GM18868 (cell line): ENCODE data around the gene ALDH16A1.
"Not testable (repeated sequence)": the region's sequence is repeated elsewhere in the genome, so short reads cannot be mapped to it uniquely, and the experiment has no call there.

Experiments used
- ATAC-seq: cut with Tn5 transposase; IDR thresholded peaks from one replicate; pipeline ENCODE4 v1.9.1; 2021; ENCODE audit warnings: mild to moderate bottlenecking, moderate library complexity; ENCODE audit not compliant: unreplicated experiment

ALDH16A1 gene

GRCh38 chr19:49461656-49462055 lies 8.6 kb downstream of the ALDH16A1 start:
- ATAC-seq, result no peak

- no peak for ATAC-seq
These were observed 9.5 kb downstream of the ALDH16A1 start for GRCh38 chr19:49462492-49462891.

GRCh38 chr19:49463960-49464740 lies 11.1 kb downstream of the ALDH16A1 start:
- ATAC-seq, result no peak

DNA sequence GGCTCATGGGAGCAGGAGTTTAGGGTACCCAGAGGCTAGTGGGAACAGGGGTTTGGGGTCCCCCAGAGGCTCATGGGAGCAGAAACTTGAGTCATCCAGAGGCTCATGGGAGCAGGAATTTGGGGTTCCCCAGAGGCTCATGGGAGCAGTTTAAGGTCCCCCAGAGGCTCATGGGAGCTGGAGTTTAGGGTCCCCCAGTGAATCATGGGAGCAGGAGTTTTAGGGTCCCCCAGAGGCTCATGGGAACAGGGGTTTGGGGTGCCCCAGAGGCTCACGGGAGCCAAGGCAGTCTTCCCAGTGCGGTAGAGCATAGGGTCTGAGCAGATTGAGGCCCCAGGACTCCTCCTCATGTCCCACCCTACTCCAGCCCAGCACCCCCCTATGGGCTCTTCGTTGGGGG lies 12.3 kb downstream of the ALDH16A1 start:
- ATAC-seq, result no peak

GRCh38 chr19:49468199-49468598 lies 15.2 kb downstream of the ALDH16A1 start:
- ATAC-seq, result no peak

DNA sequence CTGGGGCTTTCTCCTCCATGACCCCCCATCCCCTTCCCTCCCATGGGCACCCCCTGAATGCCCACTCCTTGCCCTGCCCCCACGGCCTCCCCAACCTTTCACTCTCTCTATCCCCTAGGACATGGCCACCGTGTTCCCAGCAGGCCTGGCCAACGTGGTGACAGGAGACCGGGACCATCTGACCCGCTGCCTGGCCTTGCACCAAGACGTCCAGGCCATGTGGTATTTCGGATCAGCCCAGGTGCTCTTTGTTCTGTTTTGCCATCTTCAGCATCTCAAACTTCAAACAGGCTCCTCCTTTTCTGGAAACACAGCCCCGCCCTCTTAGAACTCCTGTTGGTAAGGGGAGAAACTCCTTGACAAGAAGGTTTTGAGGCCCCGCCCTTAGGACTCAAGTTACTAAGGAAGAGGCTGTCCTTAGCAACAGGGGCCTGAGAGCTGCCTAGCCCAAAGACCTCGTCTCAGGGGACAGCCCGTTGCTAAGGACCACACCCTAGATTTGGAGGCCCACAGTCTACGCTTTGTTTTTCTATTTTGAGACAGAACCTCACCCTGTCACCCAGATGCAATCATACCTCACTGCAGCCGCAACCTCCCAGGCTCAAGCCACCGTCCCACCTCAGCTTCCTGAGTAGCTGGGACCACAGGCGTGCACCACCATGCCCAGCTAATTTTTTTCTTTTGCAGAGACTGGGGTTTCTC lies 15.9 kb downstream of the ALDH16A1 start:
- ATAC-seq, result peak; percentile 57

DNA sequence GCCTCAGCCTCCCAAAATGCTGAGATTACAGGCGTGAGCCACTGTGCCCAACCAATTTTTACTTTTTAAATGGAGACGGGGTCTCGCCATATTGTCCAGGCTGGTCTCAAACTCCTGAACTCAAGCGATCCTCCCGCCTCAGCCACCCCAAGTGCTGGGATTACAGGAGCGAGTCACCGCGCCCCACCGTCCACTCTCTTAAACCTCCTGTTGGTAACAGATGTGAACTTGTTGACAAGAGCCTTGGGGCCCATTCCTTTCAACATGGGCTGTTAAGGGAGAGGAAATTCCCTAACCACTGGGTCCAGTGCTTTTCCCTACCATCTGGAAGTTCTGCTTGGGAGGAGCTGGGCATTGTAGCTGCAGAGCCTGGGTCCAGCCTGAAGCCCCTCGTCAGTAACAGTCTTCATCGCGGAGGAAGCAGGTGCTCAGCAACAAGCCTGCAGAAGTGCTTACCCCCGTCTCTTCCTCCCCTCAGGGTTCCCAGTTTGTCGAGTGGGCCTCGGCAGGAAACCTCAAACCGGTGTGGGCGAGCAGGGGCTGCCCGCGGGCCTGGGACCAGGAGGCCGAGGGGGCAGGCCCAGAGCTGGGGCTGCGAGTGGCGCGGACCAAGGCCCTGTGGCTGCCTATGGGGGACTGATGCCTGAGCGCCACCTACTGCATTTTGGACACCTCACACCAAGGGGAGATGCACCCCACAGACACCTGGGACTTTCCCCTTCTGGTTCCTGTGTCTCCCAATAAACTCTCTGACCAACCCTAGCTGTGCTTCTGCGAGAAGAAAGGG lies 17.0 kb downstream of the ALDH16A1 start:
- ATAC-seq, result peak; percentile 48

DNA sequence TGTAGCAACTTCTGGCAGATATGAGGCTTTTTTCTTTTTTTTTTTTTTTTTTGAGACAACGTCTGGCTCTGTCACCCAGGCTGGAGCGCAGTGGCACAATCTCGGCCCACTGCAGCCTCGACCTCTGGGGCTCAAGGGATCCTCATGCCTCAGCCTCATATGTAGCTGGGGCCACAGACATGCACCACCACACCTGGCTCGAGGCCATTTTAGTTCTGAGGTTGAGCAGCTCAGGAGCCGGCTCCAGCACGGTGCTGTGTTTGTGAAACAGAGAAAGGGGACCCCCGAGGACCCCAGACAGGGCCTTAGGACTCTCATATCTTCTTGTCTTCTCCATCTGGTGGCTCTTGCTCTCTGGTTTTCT lies 17.6 kb downstream of the ALDH16A1 start:
- no peak for ATAC-seq

DNA sequence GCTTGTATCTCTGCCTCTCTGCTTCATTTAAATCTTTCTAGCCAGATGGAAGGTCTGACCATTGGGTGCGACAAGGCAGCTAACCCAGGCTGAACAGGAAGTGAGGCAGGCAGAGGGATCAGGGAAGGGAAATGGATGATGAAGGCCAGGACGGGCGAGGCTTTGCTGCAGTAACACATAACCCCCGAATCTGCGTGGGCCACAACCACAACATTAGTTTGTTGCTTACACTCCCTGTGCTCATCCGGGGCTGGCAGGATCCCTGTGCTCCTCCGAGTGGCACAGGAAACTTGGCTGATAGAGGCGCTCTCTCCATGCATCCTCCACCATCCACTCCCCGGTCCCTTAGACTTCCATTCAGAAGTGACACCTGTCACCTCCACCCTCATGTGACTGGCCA lies 19.9 kb downstream of the ALDH16A1 start:
- no peak for ATAC-seq

DNA sequence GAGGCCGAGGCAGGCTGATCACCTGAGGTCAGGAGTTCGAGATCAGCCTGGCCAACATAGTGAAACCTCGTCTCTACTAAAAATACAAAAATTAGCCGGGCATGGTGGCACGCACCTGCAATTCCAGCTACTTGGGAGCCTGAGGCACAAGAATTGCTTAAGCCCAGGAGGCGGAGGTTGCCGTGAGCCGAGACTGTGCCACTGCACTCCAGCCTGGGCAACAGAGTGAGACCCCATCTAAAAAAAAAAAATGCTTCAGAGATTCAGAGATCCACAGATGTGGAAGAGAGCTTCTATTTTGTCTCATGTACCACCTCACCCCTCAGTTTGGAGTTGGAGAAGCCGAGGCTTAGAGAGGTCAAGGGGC lies 20.5 kb downstream of the ALDH16A1 start:
- ATAC-seq, result not testable (repeated sequence)

DNA sequence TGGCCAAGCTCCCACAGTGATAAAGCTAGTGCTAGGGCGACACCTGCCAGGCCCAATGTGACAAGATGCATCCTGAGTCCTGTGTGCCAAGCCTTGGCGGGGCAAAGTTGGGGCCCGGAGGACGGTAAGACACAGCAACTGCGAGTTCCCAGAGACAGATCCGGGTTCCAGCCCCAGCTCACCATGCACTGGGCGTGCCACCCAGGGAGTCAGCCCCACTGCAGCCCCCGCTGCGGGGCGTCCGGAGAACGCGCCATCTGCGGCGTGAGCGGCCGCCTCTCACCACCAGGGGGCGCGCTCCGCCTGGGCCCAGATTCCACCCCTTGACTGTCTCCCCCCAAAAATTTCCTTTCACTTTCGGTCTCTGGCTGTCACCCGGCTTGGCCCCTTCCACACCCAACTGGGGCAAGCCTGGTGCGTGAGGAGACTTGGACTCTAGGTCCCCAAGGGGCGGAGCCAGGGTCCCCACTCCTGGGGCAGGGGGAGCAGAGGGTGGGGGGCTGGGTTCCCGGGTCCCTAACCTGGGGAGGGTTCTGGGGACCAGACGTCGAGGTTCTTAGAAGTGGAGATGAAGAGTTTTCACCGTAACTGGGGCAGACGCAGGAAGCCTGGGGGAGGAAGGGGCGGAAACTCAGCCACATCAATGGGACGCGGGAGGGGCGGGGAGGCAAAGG lies 21.0 kb downstream of the ALDH16A1 start, which contains the start of gene FLT3LG:
Gene FLT3LG, plus strand, starts transcription at position 348 of the 674 bp plus-strand sequence. CDS start 425 bp downstream, outside the sequence.
- peak; percentile 59 for ATAC-seq

- no peak for ATAC-seq
These were observed 21.5 kb downstream of the ALDH16A1 start for GRCh38 chr19:49474542-49474924.

DNA sequence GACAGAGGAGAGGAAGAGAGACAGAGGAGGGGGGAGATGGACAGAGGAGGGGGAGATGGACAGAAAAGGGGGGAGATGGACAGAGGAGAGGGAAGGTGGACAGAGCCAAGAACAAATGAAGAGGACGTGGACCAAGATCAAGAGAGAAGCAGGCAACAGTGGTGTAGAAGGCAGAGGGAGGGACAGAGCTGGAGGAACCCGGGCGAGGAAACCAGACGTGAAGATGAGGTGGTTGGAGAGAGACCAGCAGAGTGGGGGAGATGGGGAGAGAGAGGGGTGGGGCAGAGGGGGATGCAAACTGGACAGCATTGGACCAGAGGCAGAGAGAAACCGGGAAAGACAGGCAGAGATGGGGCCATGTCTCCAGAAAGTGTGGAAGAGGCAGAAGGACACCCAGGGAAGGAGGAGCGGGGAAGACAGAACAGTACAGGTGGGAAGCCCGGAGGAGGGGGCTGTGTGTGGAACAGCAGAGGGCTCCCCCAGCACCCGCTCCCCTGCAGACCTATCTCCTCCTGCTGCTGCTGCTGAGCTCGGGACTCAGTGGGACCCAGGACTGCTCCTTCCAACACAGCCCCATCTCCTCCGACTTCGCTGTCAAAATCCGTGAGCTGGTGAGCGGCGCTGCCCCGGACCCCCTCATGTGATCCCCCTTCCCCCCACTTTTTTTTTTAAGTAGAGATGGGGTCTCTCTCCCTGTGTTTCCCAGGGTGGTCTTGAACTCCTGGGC lies 22.3 kb downstream of the ALDH16A1 start:
- ATAC-seq, result no peak

DNA sequence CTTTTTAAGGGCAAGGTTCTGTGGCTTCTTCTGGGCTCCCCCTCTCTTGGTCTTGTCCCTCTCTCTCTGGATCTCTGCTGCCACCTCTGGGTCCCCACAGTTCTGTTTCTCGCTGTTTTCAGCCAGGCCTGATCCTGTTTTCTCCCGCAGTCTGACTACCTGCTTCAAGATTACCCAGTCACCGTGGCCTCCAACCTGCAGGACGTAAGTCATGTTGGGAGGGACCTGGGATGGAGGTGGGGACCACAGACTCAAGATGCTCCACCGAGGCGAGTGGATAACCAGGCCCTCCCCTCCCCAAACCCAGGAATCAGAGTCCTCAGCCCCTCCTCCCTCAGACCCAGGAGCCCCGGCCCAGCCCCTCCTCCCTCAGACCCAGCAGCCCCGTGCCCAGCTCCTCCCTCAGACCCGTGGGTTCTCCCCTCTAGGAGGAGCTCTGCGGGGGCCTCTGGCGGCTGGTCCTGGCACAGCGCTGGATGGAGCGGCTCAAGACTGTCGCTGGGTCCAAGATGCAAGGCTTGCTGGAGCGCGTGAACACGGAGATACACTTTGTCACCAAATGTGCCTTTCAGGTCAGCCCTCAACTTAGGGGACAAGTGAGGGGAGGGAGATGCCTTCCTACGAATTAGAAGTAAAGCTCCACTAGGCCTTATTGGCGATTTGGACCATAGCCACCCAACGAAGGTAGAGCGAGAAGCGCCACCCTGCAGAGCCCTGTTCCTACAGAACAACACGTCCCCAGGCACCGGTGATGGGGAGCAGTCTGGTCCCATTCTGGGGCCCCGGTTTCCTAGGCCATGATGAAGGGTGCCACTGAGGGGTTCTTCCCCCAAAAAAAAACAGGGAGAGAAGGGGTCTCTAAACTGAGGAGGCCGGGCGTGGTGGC lies 23.2 kb downstream of the ALDH16A1 start:
- no peak for ATAC-seq

DNA sequence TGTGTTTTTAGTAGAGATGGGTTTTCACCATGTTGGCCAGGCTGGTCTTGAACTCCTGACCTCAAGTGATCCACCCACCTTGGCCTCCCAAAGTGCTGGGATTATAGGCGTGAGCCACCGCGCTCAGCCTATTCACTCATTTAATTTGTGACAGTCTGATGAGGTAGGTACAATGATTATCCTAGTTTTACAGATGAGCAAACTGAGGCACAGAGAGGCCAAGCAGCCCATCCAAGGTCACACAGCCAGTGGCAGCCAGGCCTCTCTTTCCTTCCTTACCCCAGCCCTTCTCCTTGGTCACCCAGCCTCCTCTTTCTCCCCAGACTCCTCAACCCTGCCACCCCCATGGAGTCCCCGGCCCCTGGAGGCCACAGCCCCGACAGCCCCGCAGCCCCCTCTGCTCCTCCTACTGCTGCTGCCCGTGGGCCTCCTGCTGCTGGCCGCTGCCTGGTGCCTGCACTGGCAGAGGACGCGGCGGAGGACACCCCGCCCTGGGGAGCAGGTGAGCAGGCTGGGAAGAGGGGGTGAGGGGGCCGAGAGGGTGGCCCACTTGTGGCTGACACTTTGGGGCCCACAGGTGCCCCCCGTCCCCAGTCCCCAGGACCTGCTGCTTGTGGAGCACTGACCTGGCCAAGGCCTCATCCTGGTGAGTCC lies 27.1 kb downstream of the ALDH16A1 start:
- ATAC-seq, result no peak

- no peak for ATAC-seq
These were observed 28.1 kb downstream of the ALDH16A1 start for GRCh38 chr19:49481020-49481683.

- ATAC-seq, result no peak
These were observed 33.2 kb downstream of the ALDH16A1 start for GRCh38 chr19:49486232-49486631.

DNA sequence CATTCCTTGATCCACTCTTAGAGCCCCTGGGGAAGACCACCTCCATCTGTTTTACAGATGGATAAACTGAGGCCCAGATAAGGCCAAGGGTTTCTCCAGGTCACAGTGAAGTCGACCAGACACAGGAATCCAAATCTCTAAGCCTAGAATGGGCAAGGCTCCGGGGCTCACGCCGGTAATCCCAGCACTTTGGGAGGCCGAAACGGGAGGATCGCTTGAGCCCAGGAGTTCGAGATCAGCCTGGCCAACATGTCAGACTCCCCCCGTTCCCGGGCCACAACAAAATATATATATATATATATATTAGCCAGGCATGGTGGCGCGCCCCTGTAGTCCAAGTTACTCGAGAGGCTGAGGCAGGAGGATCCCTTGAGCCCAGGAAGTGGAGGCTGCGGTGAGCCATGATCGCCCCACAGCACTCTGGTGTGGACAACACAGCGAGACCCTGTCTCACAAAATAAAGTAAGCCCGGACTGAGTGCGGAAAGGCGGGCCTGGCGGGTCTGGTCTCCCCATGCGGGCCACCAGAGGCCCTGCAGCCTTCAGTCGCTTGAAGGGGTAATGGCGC lies 33.8 kb downstream of the ALDH16A1 start:
- ATAC-seq, result no peak
